HepG2 (cell line): ENCODE data around the gene RAI14. TPM values are rescaled to one million over a fixed set of nuclear protein-coding genes. Genes with fewer than 3 reads are reported as not detected.

Source experiments
- ATAC-seq: fragments of 200-7000 bp; cut with Tn5 transposase; 3 replicates; pipeline ENCODE4 v1.9.1; 2020; ENCODE audit warnings: mild to moderate bottlenecking, moderate library complexity
- BruUV-seq: library from RNA; stranded (reverse); fragments of 400-500 nt; replicated peaks from 2 replicates; lab custom pipeline; 2021; lab: Mats Ljungman, UMichigan
- CTCF ChIA-PET: fragments of 300-600 bp; formaldehyde crosslinking; extraction: SDS; loops from one replicate; lab custom pipeline; 2021; ENCODE audit warnings: low total read pairs, inconsistent platforms, low intra/inter-chr PET ratio; lab: Yijun Ruan, JAX
- POLR2A ChIA-PET: fragments of 350-600 bp; sonication (Branson Sonifier 250); formaldehyde crosslinking; loops from one replicate; lab custom pipeline; 2020; ENCODE audit warnings: antibody characterized with exemption, inconsistent platforms; lab: Yijun Ruan, JAX
- DNase-seq: peaks from one replicate; pipeline ENCODE4 v3.0.0-alpha.2; 2015; ENCODE audit warnings: low spot score
- FAIRE-seq: peaks from 3 replicates; lab custom pipeline; 2011; peaks lifted over from hg19 to GRCh38; lab: Jason Lieb, UNC
- H2AFZ ChIP-seq: one replicate; pipeline ENCODE4 v1.6.1; 2011; ENCODE audit warnings: low read length, inconsistent platforms
- H3K27ac ChIP-seq: fragments of 300-600 bp; 3 replicates; pipeline ENCODE4 v1.8.0; 2011; ENCODE audit warnings: mixed run types, mild to moderate bottlenecking, mixed read lengths, low read length, inconsistent platforms; ENCODE audit not compliant: insufficient read depth; ENCODE audit errors: extremely low read length
- H3K27me3 ChIP-seq, 2 experiments: fragments of 200-600 bp in 1 of 2; 2 replicates in 1 of 2; 3 replicates in 1 of 2; pipeline versions ENCODE4 v1.6.0 to v1.8.0; 2011; ENCODE audit warnings: low read length in 2 of 2, mild to moderate bottlenecking in 2 of 2, moderate library complexity in 2 of 2, inconsistent platforms in 1 of 2; ENCODE audit not compliant: insufficient read depth in 2 of 2, control insufficient read depth in 1 of 2
- H3K36me3 ChIP-seq, 2 experiments: fragments of 200-600 bp in 1 of 2; replicated peaks in 1 of 2; 2 replicates in 1 of 2; 3 replicates in 1 of 2; pipeline versions ENCODE4 v1.5.1 to v1.8.0; 2011; ENCODE audit warnings: low read length in 2 of 2, inconsistent platforms in 1 of 2; ENCODE audit not compliant: insufficient read depth in 2 of 2, control insufficient read depth in 1 of 2
- H3K4me1 ChIP-seq: 2 replicates; pipeline ENCODE4 v1.5.1; 2012; ENCODE audit warnings: low read length, inconsistent platforms; ENCODE audit not compliant: insufficient read depth
- H3K4me2 ChIP-seq: 2 replicates; pipeline ENCODE4 v1.6.0; 2011; ENCODE audit warnings: low read depth, low read length, inconsistent platforms
- H3K4me3 ChIP-seq, 3 experiments: fragments of 200-600 bp in 1 of 3; sonication (generic), shearing (Covaris generic) in 1 of 3; replicated peaks in 1 of 3; 2 replicates each; pipeline ENCODE4 v1.5.1; 2011 to 2016; ENCODE audit warnings: low read length in 3 of 3, inconsistent platforms in 2 of 3, low read depth in 2 of 3, mild to moderate bottlenecking in 2 of 3, control low read depth in 1 of 3, mixed read lengths in 1 of 3; ENCODE audit not compliant: insufficient read depth in 1 of 3
- H3K79me2 ChIP-seq: one replicate; pipeline ENCODE4 v1.6.1; 2011; ENCODE audit warnings: low read length, inconsistent platforms; ENCODE audit not compliant: insufficient read depth
- H3K9ac ChIP-seq: 2 replicates; pipeline ENCODE4 v1.6.0; 2011; ENCODE audit warnings: mild to moderate bottlenecking, low read depth, low read length, inconsistent platforms; ENCODE audit not compliant: insufficient read depth
- H3K9me3 ChIP-seq: 2 replicates; pipeline ENCODE4 v1.5.1; 2012; ENCODE audit warnings: mild to moderate bottlenecking, low read length
- H4K20me1 ChIP-seq: 2 replicates; pipeline ENCODE4 v1.6.0; 2011; ENCODE audit warnings: inconsistent platforms, mild to moderate bottlenecking, low read length, moderate library complexity; ENCODE audit not compliant: insufficient read depth
- ADNP ChIP-seq: sonication (generic); formaldehyde crosslinking; IDR thresholded peaks from 2 replicates; pipeline ENCODE4 v1.4.0; 2020; ENCODE audit warnings: missing genetic modification reagents
- DDIT3 ChIP-seq: sonication (generic); formaldehyde crosslinking; IDR thresholded peaks from 2 replicates; pipeline ENCODE4 v1.4.0; 2020; ENCODE audit warnings: mild to moderate bottlenecking, missing genetic modification reagents
- EED ChIP-seq: sonication (generic); formaldehyde crosslinking; IDR thresholded peaks from 2 replicates; pipeline ENCODE4 v1.5.0; 2020; ENCODE audit warnings: mild to moderate bottlenecking, missing genetic modification reagents
- GRHL1 ChIP-seq: sonication (generic); formaldehyde crosslinking; conservative IDR thresholded peaks from 2 replicates; pipeline ENCODE4 v1.8.0; 2022; ENCODE audit warnings: missing genetic modification reagents
- HNRNPK ChIP-seq: fragments of 200-400 bp; formaldehyde crosslinking; IDR thresholded peaks from 2 replicates; pipeline ENCODE4 v1.6.1; 2018; ENCODE audit warnings: low read length, low read depth, moderate library complexity, mild to moderate bottlenecking; ENCODE audit not compliant: poor library complexity, severe bottlenecking
- KMT2B ChIP-seq: IDR thresholded peaks from 2 replicates; pipeline ENCODE4 v1.6.1; 2016; ENCODE audit warnings: missing genetic modification reagents, missing compliant biosample characterization
- MAFG ChIP-seq: sonication (generic); formaldehyde crosslinking; IDR thresholded peaks from 2 replicates; pipeline ENCODE4 v1.5.1; 2020; ENCODE audit warnings: mild to moderate bottlenecking, missing genetic modification reagents
- MLX ChIP-seq: IDR thresholded peaks from 2 replicates; pipeline ENCODE4 v1.6.1; 2016
- PREB ChIP-seq: sonication (generic); formaldehyde crosslinking; IDR thresholded peaks from 2 replicates; pipeline ENCODE4 v1.4.0; 2020; ENCODE audit warnings: missing genetic modification reagents
- RFX5 ChIP-seq: IDR thresholded peaks from 2 replicates; pipeline ENCODE4 v1.6.1; 2011; ENCODE audit warnings: low read depth, low read length, improper control_type of control experiment
- ZNF317 ChIP-seq: sonication (generic); formaldehyde crosslinking; IDR thresholded peaks from 2 replicates; pipeline ENCODE4 v1.5.0; 2020; ENCODE audit warnings: mild to moderate bottlenecking, missing genetic modification reagents
- ZNF382 ChIP-seq: sonication (generic); formaldehyde crosslinking; IDR thresholded peaks from 2 replicates; pipeline ENCODE4 v1.5.0; 2020; ENCODE audit warnings: missing genetic modification reagents, mild to moderate bottlenecking, borderline replicate concordance
- ZNF75D ChIP-seq: sonication (generic); formaldehyde crosslinking; IDR thresholded peaks from 2 replicates; pipeline ENCODE4 v1.8.1; 2023; ENCODE audit warnings: missing genetic modification reagents, mild to moderate bottlenecking, borderline replicate concordance
- ZNF772 ChIP-seq: sonication (generic); formaldehyde crosslinking; IDR thresholded peaks from 2 replicates; pipeline ENCODE4 v1.5.0; 2020; ENCODE audit warnings: mild to moderate bottlenecking, missing genetic modification reagents
- in situ Hi-C: cut with HindIII; loops from 2 replicates; pipeline ENCODE4 v1.10.0; 2017; ENCODE audit warnings: low pct_unique_long_range_greater_than_20kb; ENCODE audit not compliant: extremely low pct_ligation_motif_present
- intact Hi-C: fragments of 100-400 bp; cut with micrococcal nuclease; formaldehyde crosslinking; loops from one replicate; pipeline ENCODE4 v1.10.0; 2022; ENCODE audit not compliant: unreplicated experiment
- polyA plus RNA-seq, 8 experiments: library from polyadenylated mRNA; depleted of rRNA in 3 of 8; stranded (reverse) in 7 of 8; unstranded in 1 of 8; fragments of >200 nt; fragmentation: Illumina TruSeq in 4 of 8; extraction: Trizol in 4 of 8; gene quantifications; 2 replicates each; pipeline versions ENCODE4 v1.2.1 to v1.2.3, GENCODE V29; 2011 to 2016; ENCODE audit warnings: low read depth in 4 of 8, missing spikeins in 1 of 8, mixed read lengths in 1 of 8; ENCODE audit not compliant: insufficient read depth in 1 of 8
- total RNA-seq, 5 experiments: library from RNA; depleted of rRNA; stranded (reverse); fragments of >200 nt; fragmentation: Illumina TruSeq; extraction: Trizol; gene quantifications; 2 replicates each; pipeline ENCODE4 v1.2.3, GENCODE V29; 2016; ENCODE audit warnings: low read depth in 1 of 5
- TF ChIP-seq, protein P1 (sequence below): IDR thresholded peaks from 2 replicates; pipeline ENCODE4 v1.6.1; 2016; ENCODE audit warnings: low read depth, control low read depth

The RAI14 gene
- total and polyA plus RNA-seq, 2 of the 13 experiments (the other 11 are each of a cell fraction or from before 2014, with no cell fraction given), result 12.6 to 18.2 TPM

DNA sequence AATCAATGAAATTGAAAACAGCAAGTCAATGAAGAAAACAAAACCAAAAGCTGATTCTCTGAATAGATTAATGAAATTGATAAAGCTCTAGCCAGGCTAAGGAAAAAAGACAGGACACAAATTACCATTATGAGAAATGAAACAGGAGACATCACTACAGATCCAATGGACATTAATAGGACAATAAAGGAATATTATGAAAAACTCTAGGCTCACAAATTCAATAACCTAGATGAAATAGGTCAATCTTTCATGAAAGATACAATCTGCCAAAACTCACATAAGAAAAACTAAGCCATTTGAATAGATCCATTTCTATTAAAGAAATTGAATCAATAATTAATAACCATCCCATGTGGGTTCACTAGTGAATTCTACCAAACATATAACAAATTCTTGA, 220.1 kb downstream of the RAI14 start:
- ATAC-seq (no peak), DNase-seq (no peak), FAIRE-seq (no peak)
- no peaks in the 10 kb centered on the region; a peak in 1 of 5 replicates for H3K27me3 ChIP-seq
- H3K36me3 ChIP-seq, result no peaks in the 10 kb centered on the region
- BruUV-seq, result no TSS peak
- H3K9ac ChIP-seq, result no peak overlapping the region
- H4K20me1 ChIP-seq, result no peaks in the 10 kb centered on the region
- H2AFZ ChIP-seq, result no peak overlapping the region
- no peak overlapping the region for H3K4me2 ChIP-seq
- peaks cover 10% of the 10 kb centered on the region for H3K4me1 ChIP-seq
- H3K4me3 ChIP-seq, result no peak overlapping the region
- intact Hi-C loops, result no loop called here
- no peak for TF ChIP-seq HNRNPK
- no peak for TF ChIP-seq ZNF772 (CRISPR knock-in tag)
- TF ChIP-seq ZNF382 (CRISPR knock-in tag), result peak; percentile 87
- TF ChIP-seq, all 625 proteins: peak for 1
- in situ Hi-C loops, result no loop called here
- POLR2A ChIA-PET, result no interaction called here
- peaks cover 7% of the 10 kb centered on the region for H3K9me3 ChIP-seq
- no peak overlapping the region for H3K27ac ChIP-seq
- CTCF ChIA-PET, result no interaction called here
- H3K79me2 ChIP-seq, result no peaks in the 10 kb centered on the region

- BruUV-seq, result no TSS peak
- CTCF ChIA-PET, result no interaction called here
- no peaks in the 10 kb centered on the region for H4K20me1 ChIP-seq
- no peak for ATAC-seq
- H2AFZ ChIP-seq, result no peak overlapping the region
- no peak for TF ChIP-seq ZNF75D (CRISPR knock-in tag)
- TF ChIP-seq ADNP (CRISPR knock-in tag), result no peak
- TF ChIP-seq EED, result no peak
- no peak for TF ChIP-seq RFX5
- no peak for TF ChIP-seq MLX
- no peak for TF ChIP-seq GRHL1
- TF ChIP-seq, protein P1, sequence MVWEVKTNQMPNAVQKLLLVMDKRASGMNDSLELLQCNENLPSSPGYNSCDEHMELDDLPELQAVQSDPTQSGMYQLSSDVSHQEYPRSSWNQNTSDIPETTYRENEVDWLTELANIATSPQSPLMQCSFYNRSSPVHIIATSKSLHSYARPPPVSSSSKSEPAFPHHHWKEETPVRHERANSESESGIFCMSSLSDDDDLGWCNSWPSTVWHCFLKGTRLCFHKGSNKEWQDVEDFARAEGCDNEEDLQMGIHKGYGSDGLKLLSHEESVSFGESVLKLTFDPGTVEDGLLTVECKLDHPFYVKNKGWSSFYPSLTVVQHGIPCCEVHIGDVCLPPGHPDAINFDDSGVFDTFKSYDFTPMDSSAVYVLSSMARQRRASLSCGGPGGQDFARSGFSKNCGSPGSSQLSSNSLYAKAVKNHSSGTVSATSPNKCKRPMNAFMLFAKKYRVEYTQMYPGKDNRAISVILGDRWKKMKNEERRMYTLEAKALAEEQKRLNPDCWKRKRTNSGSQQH (CRISPR knock-in tag), result no peak
- no peak for TF ChIP-seq MAFG (CRISPR knock-in tag)
- no peak for TF ChIP-seq ZNF317 (CRISPR knock-in tag)
- no peak for TF ChIP-seq KMT2B (CRISPR knock-in tag)
- TF ChIP-seq DDIT3, result no peak
- no peak for TF ChIP-seq PREB
- H3K4me2 ChIP-seq, result no peak overlapping the region
- POLR2A ChIA-PET, result no interaction called here
- H3K4me3 ChIP-seq, result no peak overlapping the region
- H3K27me3 ChIP-seq, result no peaks in the 10 kb centered on the region; a peak in 1 of 5 replicates
- no peak overlapping the region for H3K9ac ChIP-seq
- H3K9me3 ChIP-seq, result peaks cover 4% of the 10 kb centered on the region
- intact Hi-C loops (no loop called here), in situ Hi-C loops (no loop called here)
- no peak for DNase-seq
- no peaks in the 10 kb centered on the region for H3K79me2 ChIP-seq
- no peaks in the 10 kb centered on the region for H3K36me3 ChIP-seq
- no peaks in the 10 kb centered on the region for H3K4me1 ChIP-seq
- no peak overlapping the region for H3K27ac ChIP-seq
- FAIRE-seq, result no peak
Observed at GRCh38 chr5:34881246-34881645, 225.1 kb downstream of the RAI14 start.
